Panc1 (cell line): ENCODE results near the gene YBX1. TPM values are rescaled to one million over a fixed set of nuclear protein-coding genes. Genes with fewer than 3 reads are reported as not detected.

ENCODE experiments used
- ATAC-seq: fragments of 200-7000 bp; cut with Tn5 transposase; 2 replicates; pipeline ENCODE4 v1.9.1; 2020; ENCODE audit warnings: mild to moderate bottlenecking, moderate library complexity
- BruUV-seq: library from RNA; stranded (reverse); fragments of 400-500 nt; replicated peaks from 2 replicates; lab custom pipeline; 2021; lab: Mats Ljungman, UMichigan
- CTCF ChIA-PET: fragments of 300-600 bp; sonication (Branson Sonifier 250); formaldehyde crosslinking; loops from one replicate; lab custom pipeline; 2022; ENCODE audit warnings: antibody characterized with exemption; lab: Charles Lee
- POLR2A ChIA-PET: fragments of 300-600 bp; sonication (Branson Sonifier 250); formaldehyde crosslinking; loops from one replicate; lab custom pipeline; 2022; ENCODE audit warnings: antibody characterized with exemption; lab: Charles Lee
- DNase-seq: peaks from one replicate; pipeline ENCODE4 v3.0.0-alpha.2; 2010; ENCODE audit warnings: low read depth, low spot score
- H3K27ac ChIP-seq: 2 replicates; pipeline ENCODE4 v1.5.1; 2011; ENCODE audit warnings: mild to moderate bottlenecking, low read length, inconsistent platforms
- H3K27me3 ChIP-seq: fragments of 200-500 bp; sonication (Bioruptor generic); 2 replicates; pipeline ENCODE4 v1.6.0; 2014; ENCODE audit warnings: low read length, inconsistent platforms; ENCODE audit not compliant: control insufficient read depth, insufficient read depth
- H3K36me3 ChIP-seq: fragments of 200-500 bp; sonication (Bioruptor generic); 2 replicates; pipeline ENCODE4 v1.5.1; 2014; ENCODE audit warnings: inconsistent platforms, mild to moderate bottlenecking, low read length, moderate library complexity; ENCODE audit not compliant: control insufficient read depth, insufficient read depth
- H3K4me1 ChIP-seq: 2 replicates; pipeline ENCODE4 v1.5.1; 2011; ENCODE audit warnings: inconsistent platforms, mild to moderate bottlenecking, low read length, moderate library complexity; ENCODE audit not compliant: control insufficient read depth, insufficient read depth
- H3K4me3 ChIP-seq, 2 experiments: 2 replicates each; pipeline ENCODE4 v1.5.1; 2011 to 2012; ENCODE audit warnings: low read depth in 2 of 2, low read length in 2 of 2, mild to moderate bottlenecking in 2 of 2, inconsistent platforms in 1 of 2, moderate library complexity in 1 of 2
- H3K9me3 ChIP-seq: fragments of 200-500 bp; sonication (Bioruptor generic); 2 replicates; pipeline ENCODE4 v1.5.1; 2014; ENCODE audit warnings: low read depth, mild to moderate bottlenecking, inconsistent platforms, low read length, moderate library complexity; ENCODE audit not compliant: control insufficient read depth, insufficient read depth
- POLR2AphosphoS5 ChIP-seq: IDR thresholded peaks from 2 replicates; pipeline ENCODE4 v1.6.1; 2012; ENCODE audit warnings: mild to moderate bottlenecking, low read depth, low read length, moderate library complexity
- SIN3A ChIP-seq: IDR thresholded peaks from 2 replicates; pipeline ENCODE4 v1.6.1; 2012; ENCODE audit warnings: low read depth, mild to moderate bottlenecking, low read length, moderate library complexity, borderline replicate concordance; ENCODE audit not compliant: insufficient read depth
- TCF7L2 ChIP-seq: IDR thresholded peaks from 2 replicates; pipeline ENCODE4 v1.6.1; 2011; ENCODE audit warnings: mild to moderate bottlenecking, low read depth, low read length, inconsistent platforms
- in situ Hi-C: cut with HindIII; loops from 2 replicates; pipeline ENCODE4 v1.10.0; 2016; ENCODE audit warnings: low sequenced_read_pairs, low pct_unique_long_range_greater_than_20kb
- intact Hi-C: fragments of 100-400 bp; cut with micrococcal nuclease; formaldehyde crosslinking; loops from one replicate; pipeline ENCODE4 v1.10.0; 2022; ENCODE audit not compliant: unreplicated experiment
- total RNA-seq: library from RNA; stranded (reverse); gene quantifications from one replicate; pipeline ENCODE4 v1.2.1, GENCODE V29; 2021; ENCODE audit not compliant: unreplicated experiment
- TF ChIP-seq, protein P1 (sequence below), 2 experiments: IDR thresholded peaks; 2 replicates each; pipeline ENCODE4 v1.6.1; 2011 to 2012; ENCODE audit warnings: low read depth in 2 of 2, control low read depth in 1 of 2, low read length in 1 of 2, mild to moderate bottlenecking in 1 of 2, moderate library complexity in 1 of 2; ENCODE audit not compliant: insufficient read depth in 1 of 2
- TF ChIP-seq, protein P2 (sequence below): fragments of 450-650 bp; IDR thresholded peaks from 2 replicates; pipeline ENCODE4 v1.5.1; 2017; ENCODE audit warnings: mild to moderate bottlenecking

The YBX1 gene
- total RNA-seq, 1 experiment from 2014 or later = 908 TPM

DNA sequence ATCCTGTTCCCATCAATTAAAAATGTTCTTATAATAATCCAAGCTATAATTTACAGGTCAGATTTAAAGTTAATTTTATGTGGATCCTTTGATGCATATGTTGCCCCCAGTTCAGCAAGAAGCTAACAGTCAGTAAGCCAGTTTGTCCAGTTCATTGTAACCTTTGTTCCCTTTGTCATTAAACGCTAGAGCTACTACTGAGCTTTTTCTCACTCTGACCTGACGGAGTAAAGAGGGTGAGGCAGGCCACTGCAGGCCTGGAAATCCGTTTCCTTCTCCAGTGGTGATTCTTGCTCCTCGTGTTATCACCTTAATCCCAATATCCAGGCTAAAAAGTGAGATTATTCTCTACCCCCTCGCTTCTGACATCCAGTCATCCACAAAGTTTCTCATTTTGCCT is 10.2 kb downstream of the YBX1 start:
- DNase-seq = no peak
- ChIA-PET CTCF (interaction anchor here (0.5 kb wide), 1 partner anchor 74 kb away, joined by 3 read pairs; no protein-coding TSS in a partner anchor), POLR2A (no interaction called here)
- in situ Hi-C loops (no loop called here), intact Hi-C loops (no loop called here)
- Histone ChIP-seq H3K27ac (no peak overlapping the region; the same call in 1 of the 2 replicates), H3K36me3 (peaks cover 62% of the 10 kb centered on the region), H3K27me3 (no peaks in the 10 kb centered on the region), H3K4me1 (peaks cover 50% of the 10 kb centered on the region), H3K9me3 (no peaks in the 10 kb centered on the region), H3K4me3 (no peak overlapping the region)
- TF ChIP-seq SIN3A = no peak
- TF ChIP-seq, protein P1, sequence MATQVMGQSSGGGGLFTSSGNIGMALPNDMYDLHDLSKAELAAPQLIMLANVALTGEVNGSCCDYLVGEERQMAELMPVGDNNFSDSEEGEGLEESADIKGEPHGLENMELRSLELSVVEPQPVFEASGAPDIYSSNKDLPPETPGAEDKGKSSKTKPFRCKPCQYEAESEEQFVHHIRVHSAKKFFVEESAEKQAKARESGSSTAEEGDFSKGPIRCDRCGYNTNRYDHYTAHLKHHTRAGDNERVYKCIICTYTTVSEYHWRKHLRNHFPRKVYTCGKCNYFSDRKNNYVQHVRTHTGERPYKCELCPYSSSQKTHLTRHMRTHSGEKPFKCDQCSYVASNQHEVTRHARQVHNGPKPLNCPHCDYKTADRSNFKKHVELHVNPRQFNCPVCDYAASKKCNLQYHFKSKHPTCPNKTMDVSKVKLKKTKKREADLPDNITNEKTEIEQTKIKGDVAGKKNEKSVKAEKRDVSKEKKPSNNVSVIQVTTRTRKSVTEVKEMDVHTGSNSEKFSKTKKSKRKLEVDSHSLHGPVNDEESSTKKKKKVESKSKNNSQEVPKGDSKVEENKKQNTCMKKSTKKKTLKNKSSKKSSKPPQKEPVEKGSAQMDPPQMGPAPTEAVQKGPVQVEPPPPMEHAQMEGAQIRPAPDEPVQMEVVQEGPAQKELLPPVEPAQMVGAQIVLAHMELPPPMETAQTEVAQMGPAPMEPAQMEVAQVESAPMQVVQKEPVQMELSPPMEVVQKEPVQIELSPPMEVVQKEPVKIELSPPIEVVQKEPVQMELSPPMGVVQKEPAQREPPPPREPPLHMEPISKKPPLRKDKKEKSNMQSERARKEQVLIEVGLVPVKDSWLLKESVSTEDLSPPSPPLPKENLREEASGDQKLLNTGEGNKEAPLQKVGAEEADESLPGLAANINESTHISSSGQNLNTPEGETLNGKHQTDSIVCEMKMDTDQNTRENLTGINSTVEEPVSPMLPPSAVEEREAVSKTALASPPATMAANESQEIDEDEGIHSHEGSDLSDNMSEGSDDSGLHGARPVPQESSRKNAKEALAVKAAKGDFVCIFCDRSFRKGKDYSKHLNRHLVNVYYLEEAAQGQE (IDR thresholded peaks at IDR 0.05; ENCODE audit: insufficient read depth in 1 of 2, low read depth in 2 of 2, low read length in 1 of 2) = no peak
- TF ChIP-seq POLR2AphosphoS5 = no peak
- TF ChIP-seq, protein P2, sequence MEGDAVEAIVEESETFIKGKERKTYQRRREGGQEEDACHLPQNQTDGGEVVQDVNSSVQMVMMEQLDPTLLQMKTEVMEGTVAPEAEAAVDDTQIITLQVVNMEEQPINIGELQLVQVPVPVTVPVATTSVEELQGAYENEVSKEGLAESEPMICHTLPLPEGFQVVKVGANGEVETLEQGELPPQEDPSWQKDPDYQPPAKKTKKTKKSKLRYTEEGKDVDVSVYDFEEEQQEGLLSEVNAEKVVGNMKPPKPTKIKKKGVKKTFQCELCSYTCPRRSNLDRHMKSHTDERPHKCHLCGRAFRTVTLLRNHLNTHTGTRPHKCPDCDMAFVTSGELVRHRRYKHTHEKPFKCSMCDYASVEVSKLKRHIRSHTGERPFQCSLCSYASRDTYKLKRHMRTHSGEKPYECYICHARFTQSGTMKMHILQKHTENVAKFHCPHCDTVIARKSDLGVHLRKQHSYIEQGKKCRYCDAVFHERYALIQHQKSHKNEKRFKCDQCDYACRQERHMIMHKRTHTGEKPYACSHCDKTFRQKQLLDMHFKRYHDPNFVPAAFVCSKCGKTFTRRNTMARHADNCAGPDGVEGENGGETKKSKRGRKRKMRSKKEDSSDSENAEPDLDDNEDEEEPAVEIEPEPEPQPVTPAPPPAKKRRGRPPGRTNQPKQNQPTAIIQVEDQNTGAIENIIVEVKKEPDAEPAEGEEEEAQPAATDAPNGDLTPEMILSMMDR = no peak
- TF ChIP-seq TCF7L2 = no peak
- no TSS peak for BruUV-seq
- ATAC-seq = no peak

DNA sequence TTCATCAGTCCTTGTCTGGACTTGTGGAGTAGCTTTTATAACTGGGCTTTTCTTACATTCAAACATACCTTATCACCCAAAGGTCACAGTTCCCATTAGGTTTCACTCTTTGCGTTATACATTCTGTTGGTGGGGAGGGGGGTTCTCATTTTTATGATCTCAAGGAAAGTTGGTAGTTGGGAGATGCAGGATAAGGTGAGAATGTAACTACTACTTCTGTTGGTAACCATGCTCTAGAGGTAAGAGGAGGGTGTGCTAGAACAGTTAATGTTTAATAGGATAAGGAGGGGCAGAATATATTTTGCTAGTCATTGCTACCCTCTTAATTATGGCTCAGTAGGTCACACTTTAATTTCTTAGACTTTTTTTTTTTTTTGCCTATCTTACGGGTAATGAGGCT is 10.7 kb downstream of the YBX1 start:
- peaks cover 46% of the 10 kb centered on the region for H3K4me1 ChIP-seq
- BruUV-seq = no TSS peak
- peak overlapping the region; percentile 9; the same call in 1 of the 2 replicates for H3K27ac ChIP-seq
- POLR2A ChIA-PET = no interaction called here
- in situ Hi-C loops = no loop called here
- peaks cover 67% of the 10 kb centered on the region for H3K36me3 ChIP-seq
- H3K9me3 ChIP-seq = no peaks in the 10 kb centered on the region
- H3K27me3 ChIP-seq = no peaks in the 10 kb centered on the region
- TF ChIP-seq, protein P2 = no peak
- TF ChIP-seq, protein P1 (IDR thresholded peaks at IDR 0.05; ENCODE audit: insufficient read depth in 1 of 2, low read depth in 2 of 2, low read length in 1 of 2) = no peak
- no peak for TF ChIP-seq TCF7L2
- TF ChIP-seq SIN3A = no peak
- no peak for TF ChIP-seq POLR2AphosphoS5
- intact Hi-C loops = no loop called here
- H3K4me3 ChIP-seq = no peak overlapping the region
- ATAC-seq (no peak), DNase-seq (no peak)
- CTCF ChIA-PET = no interaction called here
